ENCODE measurements around the gene SDK1. TPM values are rescaled to one million over a fixed set of nuclear protein-coding genes. Genes with fewer than 3 reads are reported as not detected.
A peak's percentile ranks its signal among the peaks of the same experiment; 100 is the strongest.

Gene SDK1
- total and polyA plus RNA-seq, 2 experiments from 2014 or later = 2.1 to 10.0 TPM

DNA sequence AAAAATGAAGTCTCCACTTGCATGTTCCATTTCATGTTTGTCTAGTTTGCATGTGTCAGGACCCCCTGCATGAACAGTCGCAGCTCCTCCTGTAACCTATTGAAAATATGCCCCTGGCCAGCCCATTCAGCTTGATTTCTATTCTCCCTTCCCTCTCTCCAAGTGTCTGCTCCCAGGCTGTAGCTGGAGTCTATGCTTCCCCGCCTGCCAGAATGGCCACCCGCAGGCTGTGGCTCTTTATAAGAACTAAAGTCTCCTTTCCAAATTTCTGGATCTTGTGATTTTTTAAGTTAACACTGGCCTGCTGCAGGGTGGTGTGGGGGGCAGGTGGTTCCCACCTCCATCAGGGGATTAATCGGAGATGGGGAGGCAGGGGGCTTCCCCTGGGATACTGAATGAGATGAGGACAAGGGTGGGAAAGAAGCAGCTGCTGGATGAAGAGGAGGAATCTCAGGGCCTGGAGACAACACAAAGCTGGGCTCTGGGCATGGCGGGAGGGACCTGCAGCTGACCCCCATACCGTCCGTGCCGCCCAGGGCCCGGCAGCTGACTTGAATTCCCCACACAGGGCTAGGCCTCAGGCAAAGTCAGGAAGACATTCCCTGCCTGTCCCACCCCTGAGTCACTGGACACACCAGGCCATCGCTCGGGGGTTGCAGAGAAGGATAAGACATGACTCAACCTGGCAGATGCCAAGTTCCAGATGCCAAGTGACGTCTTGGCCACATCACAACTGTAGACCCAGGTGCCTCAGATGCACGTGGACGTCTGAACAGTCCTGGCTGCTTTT is 981.6 kb downstream of the SDK1 start (continued):
- TF ChIP-seq CREB1 (CRISPR knock-in tag; IDR thresholded peaks at IDR 0.05; ENCODE audit: low read depth) (no peak), STAT1 (IDR thresholded peaks at IDR 0.05; ENCODE audit: unreplicated experiment) (no peak), EZH2 (IDR thresholded peaks at IDR 0.05; ENCODE audit: low read depth, unreplicated experiment) (no peak)
- TF ChIP-seq, protein P1, sequence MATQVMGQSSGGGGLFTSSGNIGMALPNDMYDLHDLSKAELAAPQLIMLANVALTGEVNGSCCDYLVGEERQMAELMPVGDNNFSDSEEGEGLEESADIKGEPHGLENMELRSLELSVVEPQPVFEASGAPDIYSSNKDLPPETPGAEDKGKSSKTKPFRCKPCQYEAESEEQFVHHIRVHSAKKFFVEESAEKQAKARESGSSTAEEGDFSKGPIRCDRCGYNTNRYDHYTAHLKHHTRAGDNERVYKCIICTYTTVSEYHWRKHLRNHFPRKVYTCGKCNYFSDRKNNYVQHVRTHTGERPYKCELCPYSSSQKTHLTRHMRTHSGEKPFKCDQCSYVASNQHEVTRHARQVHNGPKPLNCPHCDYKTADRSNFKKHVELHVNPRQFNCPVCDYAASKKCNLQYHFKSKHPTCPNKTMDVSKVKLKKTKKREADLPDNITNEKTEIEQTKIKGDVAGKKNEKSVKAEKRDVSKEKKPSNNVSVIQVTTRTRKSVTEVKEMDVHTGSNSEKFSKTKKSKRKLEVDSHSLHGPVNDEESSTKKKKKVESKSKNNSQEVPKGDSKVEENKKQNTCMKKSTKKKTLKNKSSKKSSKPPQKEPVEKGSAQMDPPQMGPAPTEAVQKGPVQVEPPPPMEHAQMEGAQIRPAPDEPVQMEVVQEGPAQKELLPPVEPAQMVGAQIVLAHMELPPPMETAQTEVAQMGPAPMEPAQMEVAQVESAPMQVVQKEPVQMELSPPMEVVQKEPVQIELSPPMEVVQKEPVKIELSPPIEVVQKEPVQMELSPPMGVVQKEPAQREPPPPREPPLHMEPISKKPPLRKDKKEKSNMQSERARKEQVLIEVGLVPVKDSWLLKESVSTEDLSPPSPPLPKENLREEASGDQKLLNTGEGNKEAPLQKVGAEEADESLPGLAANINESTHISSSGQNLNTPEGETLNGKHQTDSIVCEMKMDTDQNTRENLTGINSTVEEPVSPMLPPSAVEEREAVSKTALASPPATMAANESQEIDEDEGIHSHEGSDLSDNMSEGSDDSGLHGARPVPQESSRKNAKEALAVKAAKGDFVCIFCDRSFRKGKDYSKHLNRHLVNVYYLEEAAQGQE (IDR thresholded peaks at IDR 0.05; ENCODE audit: unreplicated experiment) = no peak

DNA sequence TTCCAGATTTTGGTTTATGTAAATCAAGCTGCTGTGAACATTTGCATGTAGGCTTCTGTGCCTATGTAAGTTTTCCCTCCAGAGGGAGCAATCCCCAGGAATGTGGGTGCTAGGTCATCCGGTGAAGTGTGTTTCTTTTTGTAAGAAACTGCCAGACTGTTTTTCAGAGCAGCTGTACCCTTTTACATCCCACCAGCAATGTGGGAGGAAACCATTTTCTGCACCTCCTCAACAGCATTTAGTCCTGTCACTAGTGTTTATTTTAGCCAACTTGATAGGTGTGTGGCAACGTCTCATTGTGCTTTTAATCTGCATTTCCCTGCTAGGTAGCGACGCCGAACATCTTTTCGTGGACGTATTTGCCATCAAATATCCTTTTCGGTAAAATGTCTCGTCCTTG is 985.3 kb downstream of the SDK1 start:
- H3K27ac Mint-ChIP-seq = no peak overlapping the region
- Histone ChIP-seq H3K36me3 (ENCODE audit: insufficient read depth) (no peaks in the 10 kb centered on the region), H2AFZ (peak overlapping the region; percentile 87), H3K4me3 (no peak overlapping the region), H3K4me1 (ENCODE audit: insufficient read depth) (no peaks in the 10 kb centered on the region), H3K27me3 (ENCODE audit: insufficient read depth) (no peaks in the 10 kb centered on the region), H3K4me2 (no peak overlapping the region), H4K20me1 (replicated peaks; ENCODE audit: insufficient read depth) (no peaks in the 10 kb centered on the region), H3F3A (replicated peaks; ENCODE audit: low read depth) (no peaks in the 10 kb centered on the region), H3K9me2 (ENCODE audit: insufficient read depth) (no peaks in the 10 kb centered on the region), H3K27ac (ENCODE audit: low read depth) (no peak overlapping the region), H3K79me2 (replicated peaks; ENCODE audit: insufficient read depth) (no peaks in the 10 kb centered on the region)
- no peaks in the 10 kb centered on the region; the same call in 2 of the 3 replicates for H3K36me3 Mint-ChIP-seq (ENCODE audit: low read depth)
- peaks cover 49% of the 10 kb centered on the region for H3K9me3 Mint-ChIP-seq
- TF ChIP-seq, protein P2, sequence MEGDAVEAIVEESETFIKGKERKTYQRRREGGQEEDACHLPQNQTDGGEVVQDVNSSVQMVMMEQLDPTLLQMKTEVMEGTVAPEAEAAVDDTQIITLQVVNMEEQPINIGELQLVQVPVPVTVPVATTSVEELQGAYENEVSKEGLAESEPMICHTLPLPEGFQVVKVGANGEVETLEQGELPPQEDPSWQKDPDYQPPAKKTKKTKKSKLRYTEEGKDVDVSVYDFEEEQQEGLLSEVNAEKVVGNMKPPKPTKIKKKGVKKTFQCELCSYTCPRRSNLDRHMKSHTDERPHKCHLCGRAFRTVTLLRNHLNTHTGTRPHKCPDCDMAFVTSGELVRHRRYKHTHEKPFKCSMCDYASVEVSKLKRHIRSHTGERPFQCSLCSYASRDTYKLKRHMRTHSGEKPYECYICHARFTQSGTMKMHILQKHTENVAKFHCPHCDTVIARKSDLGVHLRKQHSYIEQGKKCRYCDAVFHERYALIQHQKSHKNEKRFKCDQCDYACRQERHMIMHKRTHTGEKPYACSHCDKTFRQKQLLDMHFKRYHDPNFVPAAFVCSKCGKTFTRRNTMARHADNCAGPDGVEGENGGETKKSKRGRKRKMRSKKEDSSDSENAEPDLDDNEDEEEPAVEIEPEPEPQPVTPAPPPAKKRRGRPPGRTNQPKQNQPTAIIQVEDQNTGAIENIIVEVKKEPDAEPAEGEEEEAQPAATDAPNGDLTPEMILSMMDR (conservative IDR thresholded peaks at IDR 0.05; ENCODE audit: low read depth in 2 of 2) = peak; percentile 38 to 42
- TF ChIP-seq ZNF114 (CRISPR knock-in tag; IDR thresholded peaks at IDR 0.05) (no peak), JUNB (IDR thresholded peaks at IDR 0.05; ENCODE audit: unreplicated experiment) (no peak), EZH2 (IDR thresholded peaks at IDR 0.05; ENCODE audit: low read depth, unreplicated experiment) (no peak), ZNF331 (CRISPR knock-in tag; IDR thresholded peaks at IDR 0.05; ENCODE audit: low read depth) (no peak)
- TF ChIP-seq, protein P3, sequence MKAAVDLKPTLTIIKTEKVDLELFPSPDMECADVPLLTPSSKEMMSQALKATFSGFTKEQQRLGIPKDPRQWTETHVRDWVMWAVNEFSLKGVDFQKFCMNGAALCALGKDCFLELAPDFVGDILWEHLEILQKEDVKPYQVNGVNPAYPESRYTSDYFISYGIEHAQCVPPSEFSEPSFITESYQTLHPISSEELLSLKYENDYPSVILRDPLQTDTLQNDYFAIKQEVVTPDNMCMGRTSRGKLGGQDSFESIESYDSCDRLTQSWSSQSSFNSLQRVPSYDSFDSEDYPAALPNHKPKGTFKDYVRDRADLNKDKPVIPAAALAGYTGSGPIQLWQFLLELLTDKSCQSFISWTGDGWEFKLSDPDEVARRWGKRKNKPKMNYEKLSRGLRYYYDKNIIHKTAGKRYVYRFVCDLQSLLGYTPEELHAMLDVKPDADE (IDR thresholded peaks at IDR 0.05) = no peak
- DNase-seq (ENCODE audit: low spot score) = peak; percentile 34
- peaks cover 6% of the 10 kb centered on the region; the same call in 2 of the 3 replicates for H3K4me1 Mint-ChIP-seq
- H3K4me3 Mint-ChIP-seq = no peak overlapping the region
- peak; percentile 45; the same call in 2 of the 3 replicates for ATAC-seq
- H3K27me3 Mint-ChIP-seq (ENCODE audit: insufficient read depth, low read depth, poor library complexity) = no peaks in the 10 kb centered on the region

Data from GM23338 (cell line).